ENCODE measurements around the gene WDR7.

Gene WDR7

DNA sequence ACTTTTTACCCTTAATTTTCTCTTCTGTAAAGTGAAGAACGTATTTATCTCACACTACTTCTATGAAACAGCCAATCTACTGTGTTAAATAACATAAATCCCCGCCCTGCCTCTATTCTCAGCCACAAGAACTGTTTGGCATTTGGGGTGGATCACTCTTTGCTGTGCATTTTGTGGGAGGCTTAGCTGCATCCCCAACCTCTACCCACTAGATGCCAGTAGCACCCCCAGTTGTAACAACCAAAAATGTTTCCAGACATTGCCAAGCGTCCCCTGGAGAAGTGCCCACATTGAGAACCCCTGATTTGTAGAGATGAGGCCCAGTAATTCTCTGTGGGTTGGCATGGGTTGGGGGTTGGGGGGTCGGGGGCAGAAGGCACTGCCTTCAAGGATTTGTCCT lies 401.0 kb downstream of the WDR7 start:
- peak; percentile 17 for DNase-seq

DNA sequence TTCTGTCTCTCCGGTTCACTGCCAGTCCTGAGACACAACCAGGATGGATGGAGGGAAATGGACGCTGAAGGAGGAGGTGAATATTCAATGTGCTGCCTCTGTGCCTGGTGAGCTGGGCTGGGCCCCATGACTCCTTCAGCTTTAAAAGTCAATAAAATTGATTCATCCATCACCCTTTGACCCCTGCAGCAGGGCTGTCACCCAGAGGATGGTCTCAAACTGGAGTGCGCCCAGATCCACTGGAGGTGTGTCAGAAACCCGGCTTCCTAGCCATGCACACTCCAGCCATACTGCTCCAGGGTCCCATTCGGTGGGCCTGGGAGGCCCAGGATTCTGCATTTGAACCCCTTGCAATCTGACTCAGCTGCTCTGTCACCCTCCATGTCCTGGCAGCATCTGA lies 401.6 kb downstream of the WDR7 start:
- DNase-seq = no peak

- no peak for DNase-seq
Measured at GRCh38 chr18:57054891-57055290, 403.7 kb downstream of the WDR7 start.

DNA sequence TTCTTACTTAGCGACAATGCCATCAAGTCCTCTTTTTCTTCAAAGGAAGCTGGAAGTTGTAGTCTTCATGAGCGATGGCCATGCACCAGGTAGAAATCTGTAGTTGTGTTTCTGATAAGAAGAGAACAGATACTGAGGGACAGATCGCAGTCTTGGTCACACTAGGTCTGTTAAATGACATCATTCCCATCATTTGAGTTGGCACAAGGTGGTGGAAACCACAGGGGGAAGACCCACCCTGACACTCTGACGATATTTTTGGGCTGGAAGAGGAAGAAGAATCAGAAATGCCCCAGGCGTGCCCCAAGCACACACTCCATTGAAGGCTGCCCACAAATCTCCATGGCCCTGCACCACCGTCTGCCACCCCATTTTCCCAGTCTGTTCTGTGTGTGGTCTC lies 406.7 kb downstream of the WDR7 start:
- no peak for DNase-seq

GRCh38 chr18:57058734-57059133 lies 407.6 kb downstream of the WDR7 start:
- no peak for DNase-seq

- no peak for DNase-seq
Measured at GRCh38 chr18:57059366-57059765, 408.2 kb downstream of the WDR7 start.

GRCh38 chr18:57060814-57061213 lies 409.7 kb downstream of the WDR7 start:
- no peak for DNase-seq

- no peak for DNase-seq
Measured at GRCh38 chr18:57062178-57062577, 411.0 kb downstream of the WDR7 start.

GRCh38 chr18:57062844-57063243 lies 411.7 kb downstream of the WDR7 start:
- DNase-seq = no peak

DNA sequence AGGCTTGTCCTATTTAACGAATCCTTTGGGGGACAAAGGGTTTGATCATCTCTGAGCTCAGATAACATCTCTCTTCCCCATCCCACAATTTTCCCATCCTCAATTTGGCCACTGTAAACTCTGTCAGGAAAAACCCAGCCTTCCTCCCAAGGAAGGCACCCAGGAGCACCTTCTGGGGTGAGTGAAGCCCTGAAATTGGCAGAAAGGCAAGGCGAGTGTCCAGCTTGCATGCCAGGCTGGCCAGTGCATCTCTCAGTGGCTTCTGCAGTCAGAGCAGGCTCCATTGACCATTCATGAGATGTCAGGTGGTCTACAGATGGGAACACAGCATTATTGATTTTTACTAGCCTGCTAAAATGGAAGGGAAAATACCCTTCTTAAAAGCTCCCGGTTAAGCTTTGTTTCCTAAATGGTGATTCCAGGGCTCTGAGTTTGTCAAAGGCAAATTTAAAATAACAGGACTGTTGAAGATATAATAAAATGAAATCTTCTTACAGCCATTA lies 412.5 kb downstream of the WDR7 start:
- no peak for DNase-seq

DNA sequence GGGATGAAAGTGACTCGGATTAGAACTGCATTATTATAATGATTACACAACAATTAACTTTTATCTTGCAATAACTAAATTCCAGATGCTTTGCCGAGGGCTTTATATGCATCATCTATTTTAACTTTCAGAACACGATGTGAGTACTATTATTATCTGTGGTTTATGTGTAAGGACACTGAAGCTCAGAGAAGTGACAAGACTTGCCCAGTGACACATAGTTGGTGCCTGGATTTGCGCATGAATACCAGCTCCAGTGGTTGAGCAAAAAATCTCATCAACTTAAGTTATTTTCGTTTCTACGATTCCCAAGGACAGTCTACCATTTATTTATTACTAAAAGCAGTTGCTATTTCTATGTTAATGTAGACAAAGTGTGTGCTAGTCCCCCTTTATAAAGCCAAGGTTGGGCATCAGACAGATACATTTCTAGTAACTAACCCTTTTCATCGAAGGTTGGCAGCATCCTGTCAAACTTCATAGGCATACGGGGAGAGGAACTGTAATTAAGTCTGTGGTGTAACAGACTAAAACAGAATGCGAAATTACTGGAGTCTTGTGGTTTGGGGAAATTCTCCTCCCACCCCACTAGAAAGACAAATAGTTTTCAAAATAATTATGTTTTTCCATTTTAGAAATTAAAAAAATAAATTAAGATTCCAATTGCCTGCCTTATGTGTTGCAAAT lies 422.5 kb downstream of the WDR7 start:
- DNase-seq = no peak

DNA sequence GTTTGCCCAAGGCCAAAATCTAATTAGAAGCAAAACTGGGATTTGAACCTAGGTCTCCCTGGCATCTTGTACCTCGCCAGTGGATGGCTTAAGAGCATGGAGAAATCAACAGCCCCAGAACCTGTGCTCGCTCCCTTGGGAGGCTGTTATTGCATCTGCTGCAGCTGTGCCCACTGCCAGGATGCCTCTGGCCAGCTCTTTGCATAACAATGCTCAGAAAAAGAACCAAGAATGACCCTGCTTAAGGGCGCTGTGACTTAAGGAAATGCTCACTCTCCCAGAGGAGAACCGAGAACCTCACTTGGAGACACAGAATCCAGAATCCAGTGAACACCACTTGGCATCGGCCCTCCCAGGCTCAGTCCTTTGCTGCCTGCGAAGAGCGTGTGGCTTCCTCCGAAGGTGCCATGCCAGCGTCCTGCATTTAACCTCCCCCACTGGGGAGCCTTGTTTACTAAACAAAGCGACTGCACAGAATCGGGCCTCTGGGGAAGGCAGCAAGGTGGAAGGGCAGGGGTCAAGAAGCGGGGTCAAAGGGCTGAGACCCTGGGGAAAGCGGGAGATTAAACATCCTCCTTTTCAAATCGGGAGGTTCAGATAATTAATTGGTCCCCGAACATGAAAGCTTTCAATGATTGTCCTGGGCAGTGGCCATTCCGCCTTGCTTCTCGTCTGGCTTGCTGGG lies 424.7 kb downstream of the WDR7 start:
- no peak for DNase-seq

GRCh38 chr18:57077005-57077765 lies 426.0 kb downstream of the WDR7 start:
- DNase-seq = no peak

GRCh38 chr18:57077786-57078552 lies 426.8 kb downstream of the WDR7 start:
- DNase-seq = no peak

DNA sequence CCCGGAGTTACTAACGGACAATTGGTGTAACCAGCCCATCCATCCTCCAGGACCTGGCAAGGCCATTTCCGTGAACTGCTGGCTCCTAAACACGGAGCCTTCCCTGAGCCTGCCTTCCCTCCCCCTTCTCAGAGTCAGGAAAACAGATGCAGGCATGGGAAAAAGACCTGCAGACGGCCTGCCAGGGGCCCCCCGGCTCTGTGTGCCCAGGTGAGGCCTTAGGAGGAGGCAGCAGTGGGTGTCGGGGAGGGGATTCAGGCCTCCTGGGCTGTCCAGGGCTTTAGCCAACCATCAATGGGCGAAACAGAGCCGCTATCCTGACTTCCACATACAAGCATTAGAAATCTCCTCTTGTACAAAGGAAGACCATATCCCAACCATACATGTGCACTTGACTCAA lies 427.5 kb downstream of the WDR7 start:
- no peak for DNase-seq

GRCh38 chr18:57080479-57080878 lies 429.3 kb downstream of the WDR7 start:
- no peak for DNase-seq

- DNase-seq = no peak
Measured at GRCh38 chr18:57081899-57082298, 430.7 kb downstream of the WDR7 start.

DNA sequence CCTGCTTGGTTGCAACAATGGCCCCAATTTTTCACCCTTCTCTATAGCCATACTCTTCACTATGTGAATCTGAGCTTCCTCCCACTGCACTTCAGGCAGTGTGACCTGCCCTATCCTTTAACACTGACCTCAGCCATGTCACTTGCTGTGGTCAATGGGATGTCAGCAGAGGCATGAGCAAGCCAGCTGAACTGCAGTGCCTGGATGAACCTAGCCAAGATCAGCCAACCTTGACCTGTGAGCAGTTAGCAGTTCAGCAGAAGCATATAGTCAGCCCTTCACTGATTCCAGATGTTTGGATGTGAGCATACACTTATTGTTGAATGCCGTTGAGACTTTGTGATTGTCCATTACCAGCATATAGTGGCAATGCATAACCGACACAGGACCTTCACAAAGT lies 432.3 kb downstream of the WDR7 start:
- DNase-seq = no peak

DNA sequence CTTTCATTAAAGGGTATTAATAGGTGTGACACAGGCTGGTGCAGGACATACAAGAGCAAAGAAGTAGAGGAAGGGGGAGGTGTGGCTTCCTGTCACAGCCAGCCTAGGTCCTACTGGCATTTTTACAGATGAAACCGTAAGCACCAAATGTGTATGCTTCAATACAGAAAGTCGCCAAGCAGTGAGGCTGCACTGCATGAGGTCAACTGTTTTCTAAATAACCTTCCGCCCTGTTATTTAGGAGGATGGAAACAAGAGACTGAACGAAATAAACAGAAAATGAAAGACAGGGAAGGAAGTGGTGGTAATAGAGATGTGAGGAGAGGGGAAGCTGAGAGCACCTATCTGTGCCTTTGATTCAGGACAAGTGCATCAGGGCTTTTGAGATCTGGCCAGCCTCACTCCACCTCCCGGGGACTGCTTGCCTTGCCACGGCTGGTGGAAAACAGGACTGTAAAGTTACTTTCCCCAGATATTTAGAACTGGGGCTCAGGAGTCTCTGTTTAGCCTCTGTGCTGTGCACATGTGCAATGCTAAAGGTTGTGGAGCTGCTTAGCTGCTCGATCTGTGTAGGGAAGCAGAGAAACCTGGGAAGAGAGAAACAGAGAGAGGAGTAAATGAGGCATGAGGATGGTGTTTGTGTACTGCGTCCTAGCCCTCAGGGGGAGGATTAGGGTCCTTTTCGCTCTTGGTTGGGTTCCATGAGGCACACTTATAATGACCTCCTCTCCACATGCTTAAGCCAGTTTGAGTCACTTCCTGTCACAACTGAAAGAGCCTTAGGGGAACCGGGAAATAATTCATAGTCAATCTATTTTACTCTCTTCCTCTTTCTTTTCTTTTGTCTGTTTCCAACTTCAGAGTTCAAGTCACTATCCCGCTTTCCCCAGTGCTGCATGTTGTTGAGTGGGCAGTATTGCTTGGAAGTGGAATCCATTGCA lies 433.4 kb downstream of the WDR7 start:
- no peak for DNase-seq

DNA sequence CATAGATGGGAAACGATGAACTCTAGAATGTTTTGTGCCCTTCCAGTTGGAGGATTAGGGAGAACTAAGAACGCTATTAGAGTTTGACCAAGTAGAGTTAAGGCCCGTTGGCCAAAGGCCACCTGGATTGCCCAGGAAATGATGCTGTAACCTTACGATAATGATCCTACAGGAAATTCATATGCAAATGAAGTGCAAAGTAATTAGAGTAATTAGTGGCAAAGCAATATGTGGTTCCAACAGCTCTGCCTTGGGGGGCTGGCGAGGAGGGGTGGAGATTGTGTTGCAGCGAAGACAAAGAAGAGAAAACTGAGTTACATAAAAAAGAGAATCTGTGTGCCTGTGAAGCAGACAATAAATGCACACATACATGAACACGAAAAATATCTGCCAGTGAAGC lies 434.2 kb downstream of the WDR7 start:
- no peak for DNase-seq

DNA sequence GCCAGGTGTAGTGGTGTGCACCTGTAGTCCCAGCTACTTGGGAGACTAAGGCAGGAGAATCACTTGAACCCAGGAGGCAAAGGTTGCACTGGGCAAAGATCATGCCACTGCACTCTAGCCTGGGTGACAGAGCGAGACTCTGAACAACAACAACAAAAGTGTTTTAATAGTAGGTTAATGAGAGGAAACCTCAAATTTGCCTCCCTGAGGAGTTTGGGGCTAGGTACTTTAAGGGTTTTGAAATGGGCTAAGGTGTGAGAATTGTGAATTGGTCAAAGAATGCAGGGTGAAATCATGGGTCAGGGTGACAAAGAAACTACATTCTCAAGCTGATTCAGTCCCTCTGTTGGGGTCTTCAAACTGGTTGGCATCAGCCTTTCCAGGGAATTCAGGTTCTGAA lies 435.0 kb downstream of the WDR7 start:
- DNase-seq = no peak
